ENCODE data around the gene NRTN. TPM values are rescaled to one million over a fixed set of nuclear protein-coding genes. Genes with fewer than 3 reads are reported as not detected.
A peak's percentile ranks its signal among the peaks of the same experiment; 100 is the strongest.

Gene NRTN
- total and polyA plus RNA-seq, 4 donors: 1.3 to 5.3 (median 3.5) TPM

DNA sequence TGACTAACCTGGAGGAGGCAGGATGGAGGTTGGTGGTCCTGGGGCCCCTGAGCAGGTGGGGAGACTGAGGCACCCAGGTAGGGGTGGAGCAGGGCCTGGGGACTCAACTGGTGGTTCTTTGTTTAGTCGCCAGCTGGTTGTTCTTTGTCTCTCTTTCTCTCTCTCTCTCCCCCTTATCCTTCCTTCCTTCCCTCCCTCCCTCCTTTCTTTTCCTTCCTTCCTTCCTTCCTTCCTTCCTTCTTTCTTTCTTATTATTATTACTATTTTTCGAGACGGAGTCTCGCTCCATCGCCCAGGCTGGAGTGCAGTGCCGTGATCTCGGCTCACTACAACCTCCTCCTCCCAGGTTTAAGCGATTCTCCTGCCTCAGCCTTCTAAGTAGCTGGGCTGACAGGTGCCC is 6.6 kb upstream of the NRTN start (continued):
- TF ChIP-seq CTCF (IDR thresholded peaks at IDR 0.05; ENCODE audit: low read depth, low read length, missing input control) (no peak), FOXA2 (IDR thresholded peaks at IDR 0.05) (no peak), RAD21 (IDR thresholded peaks at IDR 0.05) (no peak), RXRA (IDR thresholded peaks at IDR 0.05) (no peak)

GRCh38 chr19:5799247-5800241 is 5.3 kb upstream of the NRTN start:
- H3K27me3 ChIP-seq (ENCODE audit: control insufficient read depth in 4 of 4, insufficient read depth in 4 of 4, low read length in 3 of 4): no peaks in the 10 kb centered on the region
- H3K4me3 ChIP-seq (ENCODE audit: low read depth in 1 of 3, low read length in 3 of 3): no peak overlapping the region
- H3K4me1 ChIP-seq (ENCODE audit: control insufficient read depth in 4 of 4, insufficient read depth in 4 of 4, low read length in 3 of 4): peaks cover 27 to 50% (median 39%) of the 10 kb centered on the region in 4 donors
- WGBS: 37% methylated on average over 37 of the region's 37 CpGs
- peak overlapping the region; percentile 62 to 71 for H3K27ac ChIP-seq (ENCODE audit: low read depth in 1 of 2, low read length in 2 of 2)
- no peak overlapping the region for H3K9ac ChIP-seq (ENCODE audit: low read depth in 1 of 2, low read length in 2 of 2)
- H3K36me3 ChIP-seq (ENCODE audit: control insufficient read depth in 4 of 4, insufficient read depth in 3 of 4, low read depth in 1 of 4, low read length in 3 of 4): no peaks in the 10 kb centered on the region
- DNase-seq (ENCODE audit: low spot score): peak; percentile 82
- no peaks in the 10 kb centered on the region for H3K9me3 ChIP-seq (ENCODE audit: control insufficient read depth in 4 of 4, low read length in 3 of 4)
- TF ChIP-seq HNF4A (conservative IDR thresholded peaks at IDR 0.05) (peak in 1 of 2 donors; percentile 40), SP1 (IDR thresholded peaks at IDR 0.05) (peak; percentile 41), RXRA (IDR thresholded peaks at IDR 0.05) (peak; percentile 54 to 57), TAF1 (conservative IDR thresholded peaks at IDR 0.05) (no peak), FOXA2 (IDR thresholded peaks at IDR 0.05) (no peak)

DNA sequence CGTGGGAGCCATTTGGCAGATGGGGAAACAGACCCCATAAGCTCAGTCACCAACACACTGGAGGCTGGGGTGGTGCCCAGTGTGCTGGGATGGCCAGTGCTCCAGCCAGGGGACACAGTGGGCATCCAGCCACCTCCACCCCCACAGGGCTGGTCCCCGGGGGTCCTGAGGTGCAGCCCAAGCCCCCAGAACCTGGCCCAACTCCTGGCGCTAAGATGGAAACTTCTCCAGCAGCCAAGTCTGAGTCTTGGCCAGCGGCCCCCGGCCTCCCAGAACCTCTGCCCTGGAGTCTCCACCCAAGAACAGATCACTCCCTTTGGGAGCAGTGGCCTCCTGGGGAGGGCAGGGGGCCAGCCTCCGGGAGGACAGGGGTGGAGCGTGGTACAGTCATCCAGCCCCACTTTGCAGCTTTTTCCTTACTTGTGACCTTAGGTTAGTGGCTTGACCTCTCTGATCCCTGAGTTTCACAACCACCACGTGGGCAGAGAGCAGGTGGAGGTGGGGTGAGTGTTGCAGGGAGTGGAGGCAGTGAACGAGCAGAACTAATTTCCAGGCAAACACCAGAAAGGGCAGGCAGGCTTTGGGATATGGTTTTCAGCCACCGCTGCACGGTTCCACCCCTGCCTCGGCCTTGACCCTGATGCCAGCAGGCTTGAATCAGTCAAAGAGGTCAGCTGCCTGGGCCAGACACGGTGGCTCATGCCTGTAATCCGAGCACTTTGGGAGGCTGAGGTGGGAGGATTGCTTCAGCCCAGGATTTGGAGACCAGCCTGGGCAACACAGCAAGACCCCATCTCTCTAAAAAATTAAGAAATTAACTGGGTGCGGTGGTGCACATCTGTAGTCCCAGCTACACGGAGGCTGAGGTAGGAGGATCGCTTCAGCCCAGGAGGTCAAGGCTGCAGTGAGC is 4.3 kb upstream of the NRTN start:
- WGBS: 39% methylated on average over 17 of the region's 17 CpGs
- TF ChIP-seq, protein P1, sequence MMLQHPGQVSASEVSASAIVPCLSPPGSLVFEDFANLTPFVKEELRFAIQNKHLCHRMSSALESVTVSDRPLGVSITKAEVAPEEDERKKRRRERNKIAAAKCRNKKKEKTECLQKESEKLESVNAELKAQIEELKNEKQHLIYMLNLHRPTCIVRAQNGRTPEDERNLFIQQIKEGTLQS (IDR thresholded peaks at IDR 0.05): peak; percentile 53
- TF ChIP-seq, protein P2, sequence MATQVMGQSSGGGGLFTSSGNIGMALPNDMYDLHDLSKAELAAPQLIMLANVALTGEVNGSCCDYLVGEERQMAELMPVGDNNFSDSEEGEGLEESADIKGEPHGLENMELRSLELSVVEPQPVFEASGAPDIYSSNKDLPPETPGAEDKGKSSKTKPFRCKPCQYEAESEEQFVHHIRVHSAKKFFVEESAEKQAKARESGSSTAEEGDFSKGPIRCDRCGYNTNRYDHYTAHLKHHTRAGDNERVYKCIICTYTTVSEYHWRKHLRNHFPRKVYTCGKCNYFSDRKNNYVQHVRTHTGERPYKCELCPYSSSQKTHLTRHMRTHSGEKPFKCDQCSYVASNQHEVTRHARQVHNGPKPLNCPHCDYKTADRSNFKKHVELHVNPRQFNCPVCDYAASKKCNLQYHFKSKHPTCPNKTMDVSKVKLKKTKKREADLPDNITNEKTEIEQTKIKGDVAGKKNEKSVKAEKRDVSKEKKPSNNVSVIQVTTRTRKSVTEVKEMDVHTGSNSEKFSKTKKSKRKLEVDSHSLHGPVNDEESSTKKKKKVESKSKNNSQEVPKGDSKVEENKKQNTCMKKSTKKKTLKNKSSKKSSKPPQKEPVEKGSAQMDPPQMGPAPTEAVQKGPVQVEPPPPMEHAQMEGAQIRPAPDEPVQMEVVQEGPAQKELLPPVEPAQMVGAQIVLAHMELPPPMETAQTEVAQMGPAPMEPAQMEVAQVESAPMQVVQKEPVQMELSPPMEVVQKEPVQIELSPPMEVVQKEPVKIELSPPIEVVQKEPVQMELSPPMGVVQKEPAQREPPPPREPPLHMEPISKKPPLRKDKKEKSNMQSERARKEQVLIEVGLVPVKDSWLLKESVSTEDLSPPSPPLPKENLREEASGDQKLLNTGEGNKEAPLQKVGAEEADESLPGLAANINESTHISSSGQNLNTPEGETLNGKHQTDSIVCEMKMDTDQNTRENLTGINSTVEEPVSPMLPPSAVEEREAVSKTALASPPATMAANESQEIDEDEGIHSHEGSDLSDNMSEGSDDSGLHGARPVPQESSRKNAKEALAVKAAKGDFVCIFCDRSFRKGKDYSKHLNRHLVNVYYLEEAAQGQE (IDR thresholded peaks at IDR 0.05): peak; percentile 52
- TF ChIP-seq HNF4A (conservative IDR thresholded peaks at IDR 0.05) (peak; percentile 79 to 87), TAF1 (conservative IDR thresholded peaks at IDR 0.05) (no peak), FOXA2 (IDR thresholded peaks at IDR 0.05) (peak; percentile 31), SP1 (IDR thresholded peaks at IDR 0.05) (peak; percentile 92), EGR1 (IDR thresholded peaks at IDR 0.05; ENCODE audit: low read depth in 2 of 2) (peak; percentile 45 to 85), HNF4G (IDR thresholded peaks at IDR 0.05) (peak; percentile 47), CTCF (IDR thresholded peaks at IDR 0.05; ENCODE audit: low read depth, low read length, missing input control) (no peak), RXRA (IDR thresholded peaks at IDR 0.05) (peak; percentile 98 to 99), YY1 (IDR thresholded peaks at IDR 0.05) (no peak), JUND (IDR thresholded peaks at IDR 0.05) (peak; percentile 51 to 70), RAD21 (IDR thresholded peaks at IDR 0.05) (peak; percentile 45 to 52), GABPA (IDR thresholded peaks at IDR 0.05 in 1 of 2, conservative IDR thresholded peaks at IDR 0.05 in 1 of 2) (peak in 1 of 2 donors; percentile 31)
- TF ChIP-seq, protein P3, sequence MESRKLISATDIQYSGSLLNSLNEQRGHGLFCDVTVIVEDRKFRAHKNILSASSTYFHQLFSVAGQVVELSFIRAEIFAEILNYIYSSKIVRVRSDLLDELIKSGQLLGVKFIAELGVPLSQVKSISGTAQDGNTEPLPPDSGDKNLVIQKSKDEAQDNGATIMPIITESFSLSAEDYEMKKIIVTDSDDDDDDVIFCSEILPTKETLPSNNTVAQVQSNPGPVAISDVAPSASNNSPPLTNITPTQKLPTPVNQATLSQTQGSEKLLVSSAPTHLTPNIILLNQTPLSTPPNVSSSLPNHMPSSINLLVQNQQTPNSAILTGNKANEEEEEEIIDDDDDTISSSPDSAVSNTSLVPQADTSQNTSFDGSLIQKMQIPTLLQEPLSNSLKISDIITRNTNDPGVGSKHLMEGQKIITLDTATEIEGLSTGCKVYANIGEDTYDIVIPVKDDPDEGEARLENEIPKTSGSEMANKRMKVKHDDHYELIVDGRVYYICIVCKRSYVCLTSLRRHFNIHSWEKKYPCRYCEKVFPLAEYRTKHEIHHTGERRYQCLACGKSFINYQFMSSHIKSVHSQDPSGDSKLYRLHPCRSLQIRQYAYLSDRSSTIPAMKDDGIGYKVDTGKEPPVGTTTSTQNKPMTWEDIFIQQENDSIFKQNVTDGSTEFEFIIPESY (IDR thresholded peaks at IDR 0.05): peak; percentile 83

More for the DNA sequence above, 4.3 kb upstream of the NRTN start:
- no peak for DNase-seq (ENCODE audit: low spot score)
- H3K27me3 ChIP-seq (ENCODE audit: control insufficient read depth in 4 of 4, insufficient read depth in 4 of 4, low read length in 3 of 4): no peaks in the 10 kb centered on the region
- H3K4me1 ChIP-seq (ENCODE audit: control insufficient read depth in 4 of 4, insufficient read depth in 4 of 4, low read length in 3 of 4): peaks cover 28 to 50% (median 40%) of the 10 kb centered on the region in 4 donors
- H3K9ac ChIP-seq (ENCODE audit: low read depth in 1 of 2, low read length in 2 of 2): no peak overlapping the region
- H3K9me3 ChIP-seq (ENCODE audit: control insufficient read depth in 4 of 4, low read length in 3 of 4): no peaks in the 10 kb centered on the region
- H3K36me3 ChIP-seq (ENCODE audit: control insufficient read depth in 4 of 4, insufficient read depth in 3 of 4, low read depth in 1 of 4, low read length in 3 of 4): no peaks in the 10 kb centered on the region
- peak overlapping the region; percentile 62 to 71 for H3K27ac ChIP-seq (ENCODE audit: low read depth in 1 of 2, low read length in 2 of 2)
- H3K4me3 ChIP-seq (ENCODE audit: low read depth in 1 of 3, low read length in 3 of 3): no peak overlapping the region

Data from liver (tissue), 9 donors.